Gastroesophageal sphincter (tissue), 4 donors: ENCODE measurements around the gene HECTD4. TPM values are rescaled to one million over a fixed set of nuclear protein-coding genes. Genes with fewer than 3 reads are reported as not detected.
"Not testable (repeated sequence)": the region's sequence is repeated elsewhere in the genome, so short reads cannot be mapped to it uniquely, and the experiment has no call there.

Experiments
- ATAC-seq: fragments of 150-250 bp; one replicate; pipeline ENCODE4 v1.9.1; 2016; ENCODE audit warnings: mild to moderate bottlenecking, moderate library complexity
- H3K27ac ChIP-seq, 4 donors: fragments of 200-600 bp; sonication (generic) in 3 of 4; 1 replicate in 3 of 4; 2 replicates in 1 of 4; pipeline ENCODE4 v1.5.1; 2016 to 2019
- H3K27me3 ChIP-seq: fragments of 200-600 bp; sonication (generic); one replicate; pipeline ENCODE4 v1.5.1; 2019
- H3K36me3 ChIP-seq, 2 donors: fragments of 200-600 bp; sonication (generic); one replicate each; pipeline ENCODE4 v1.5.1; 2019; ENCODE audit warnings: control low read depth in 1 of 2
- H3K4me1 ChIP-seq, 3 donors: fragments of 200-600 bp; sonication (generic); 1 replicate in 2 of 3; 2 replicates in 1 of 3; pipeline ENCODE4 v1.5.1; 2016 to 2019; ENCODE audit warnings: control low read depth in 2 of 3
- H3K4me3 ChIP-seq, 2 donors: fragments of 200-600 bp; sonication (generic); one replicate each; pipeline ENCODE4 v1.5.1; 2019; ENCODE audit warnings: mild to moderate bottlenecking in 1 of 2, moderate library complexity in 1 of 2
- H3K9me3 ChIP-seq, 3 donors: fragments of 200-600 bp; sonication (generic); one replicate each; pipeline ENCODE4 v1.5.1; 2017 to 2019; ENCODE audit warnings: control low read depth in 2 of 3
- CTCF ChIP-seq, 4 experiments: fragments of 200-600 bp in 2 of 4; fragments of 450-650 bp in 2 of 4; sonication (generic) in 1 of 4; IDR thresholded peaks; one replicate each; pipeline ENCODE4 v1.5.1; 2017 to 2019; ENCODE audit warnings: antibody characterized with exemption in 4 of 4, mild to moderate bottlenecking in 2 of 4, moderate library complexity in 2 of 4
- EP300 ChIP-seq: sonication (generic); formaldehyde crosslinking; IDR thresholded peaks from one replicate; pipeline ENCODE4 v1.6.1; 2017; ENCODE audit warnings: antibody characterized with exemption, mild to moderate bottlenecking
- POLR2A ChIP-seq, 2 donors: fragments of 450-650 bp; IDR thresholded peaks; one replicate each; pipeline ENCODE4 v1.6.1; 2017; ENCODE audit warnings: antibody characterized with exemption in 2 of 2, mild to moderate bottlenecking in 2 of 2, moderate library complexity in 1 of 2
- POLR2AphosphoS5 ChIP-seq: sonication (generic); formaldehyde crosslinking; IDR thresholded peaks from one replicate; pipeline ENCODE4 v1.6.1; 2017; ENCODE audit warnings: antibody characterized with exemption
- WGBS, 2 donors: methylation state at CpG; one replicate each; pipeline ENCODE4 v1.1.5; 2018; ENCODE audit warnings: low coverage in 1 of 2; 5-methylcytosine and 5-hydroxymethylcytosine counted together
- total RNA-seq, 4 donors: library from RNA; depleted of rRNA; stranded (reverse); fragments of >200 nt; gene quantifications; one replicate each; pipeline ENCODE4 v1.1.0, GENCODE V29; 2016

HECTD4 gene
- total RNA-seq, 4 donors from 2014 or later: 23.1 to 56.8 (median 42.3) TPM

- TF ChIP-seq POLR2A (IDR thresholded peaks at IDR 0.05) (no peak), POLR2AphosphoS5 (no peak), EP300 (no peak), CTCF (IDR thresholded peaks at IDR 0.05) (no peak)
- Histone ChIP-seq H3K27me3 (no peaks in the 10 kb centered on the region), H3K36me3 (peaks cover 0 to 98% of the 10 kb centered on the region in 2 donors), H3K4me1 (no peaks in the 10 kb centered on the region), H3K27ac (no peak overlapping the region), H3K9me3 (no peaks in the 10 kb centered on the region), H3K4me3 (no peak overlapping the region)
- WGBS, 2 donors: 50 to 89% methylated on average over 1 to 3 of the region's 3 CpGs
- ATAC-seq: no peak
These were observed 155.5 kb downstream of the HECTD4 start for GRCh38 chr12:112226768-112227167.

- H3K4me1 ChIP-seq, H3K4me3 ChIP-seq, H3K27me3 ChIP-seq, H3K27ac ChIP-seq, ATAC-seq, H3K9me3 ChIP-seq: not testable (repeated sequence)
- WGBS, 2 donors: 79 to 81% methylated on average over 3 to 5 of the region's 7 CpGs
- peaks cover 0 to 89% of the 10 kb centered on the region in 2 donors for H3K36me3 ChIP-seq
These were observed 161.6 kb downstream of the HECTD4 start for GRCh38 chr12:112220628-112221027.

- 50 to 69% methylated on average over 4 to 6 of the region's 11 CpGs for WGBS, 2 donors
- H3K27me3 ChIP-seq: no peaks in the 10 kb centered on the region
- no peaks in the 10 kb centered on the region for H3K4me1 ChIP-seq
- H3K9me3 ChIP-seq: no peaks in the 10 kb centered on the region
- TF ChIP-seq CTCF (IDR thresholded peaks at IDR 0.05) (no peak), POLR2A (IDR thresholded peaks at IDR 0.05) (no peak), EP300 (no peak), POLR2AphosphoS5 (no peak)
- peaks cover 0 to 89% of the 10 kb centered on the region in 2 donors for H3K36me3 ChIP-seq
- H3K27ac ChIP-seq: no peak overlapping the region
- ATAC-seq: no peak
- no peak overlapping the region for H3K4me3 ChIP-seq
These were observed 163.0 kb downstream of the HECTD4 start for GRCh38 chr12:112219195-112219594.

GRCh38 chr12:112218150-112218549 is 164.1 kb downstream of the HECTD4 start:
- no peak for TF ChIP-seq CTCF (IDR thresholded peaks at IDR 0.05)
- TF ChIP-seq POLR2AphosphoS5: no peak
- no peak for TF ChIP-seq POLR2A (IDR thresholded peaks at IDR 0.05)
- TF ChIP-seq EP300: no peak
- WGBS, 2 donors: 85 to 92% methylated on average over 3 of the region's 3 CpGs
- Histone ChIP-seq H3K27ac (no peak overlapping the region), H3K4me3 (no peak overlapping the region), H3K36me3 (peaks cover 0 to 91% of the 10 kb centered on the region in 2 donors), H3K27me3 (no peaks in the 10 kb centered on the region), H3K4me1 (no peaks in the 10 kb centered on the region), H3K9me3 (no peaks in the 10 kb centered on the region)
- no peak for ATAC-seq

GRCh38 chr12:112217647-112218046 is 164.6 kb downstream of the HECTD4 start:
- TF ChIP-seq CTCF (IDR thresholded peaks at IDR 0.05) (no peak), POLR2AphosphoS5 (no peak), EP300 (no peak), POLR2A (IDR thresholded peaks at IDR 0.05) (no peak)
- H3K27ac ChIP-seq: no peak overlapping the region
- no peaks in the 10 kb centered on the region for H3K27me3 ChIP-seq
- H3K4me1 ChIP-seq: no peaks in the 10 kb centered on the region
- H3K36me3 ChIP-seq: peaks cover 0 to 91% of the 10 kb centered on the region in 2 donors
- no peak overlapping the region for H3K4me3 ChIP-seq
- no peak for ATAC-seq
- no peaks in the 10 kb centered on the region for H3K9me3 ChIP-seq
